ENCODE measurements around the gene MREG.

DNA sequence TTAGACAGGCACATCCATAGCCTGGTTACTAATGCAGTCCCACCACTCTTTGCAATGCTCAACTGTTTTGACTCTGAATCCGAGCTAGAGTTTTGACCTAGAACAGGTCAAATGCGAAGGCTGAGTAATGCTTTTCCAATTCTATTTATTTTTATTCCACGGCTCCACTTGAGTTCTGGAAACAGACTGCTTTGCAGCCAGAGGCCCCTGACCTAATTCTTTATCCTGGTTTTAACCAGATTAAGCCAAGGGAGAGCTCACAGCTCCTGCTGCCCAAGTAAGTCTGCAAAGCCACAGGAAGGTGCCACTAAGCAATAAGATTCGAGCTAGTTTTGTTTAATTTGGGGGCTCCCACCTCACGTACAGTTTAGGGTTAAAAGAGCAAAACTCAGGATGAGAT lies 51.4 kb downstream of the MREG start:
- no peak for TF ChIP-seq POLR2A (IDR thresholded peaks at IDR 0.05)
- TF ChIP-seq, protein P1, sequence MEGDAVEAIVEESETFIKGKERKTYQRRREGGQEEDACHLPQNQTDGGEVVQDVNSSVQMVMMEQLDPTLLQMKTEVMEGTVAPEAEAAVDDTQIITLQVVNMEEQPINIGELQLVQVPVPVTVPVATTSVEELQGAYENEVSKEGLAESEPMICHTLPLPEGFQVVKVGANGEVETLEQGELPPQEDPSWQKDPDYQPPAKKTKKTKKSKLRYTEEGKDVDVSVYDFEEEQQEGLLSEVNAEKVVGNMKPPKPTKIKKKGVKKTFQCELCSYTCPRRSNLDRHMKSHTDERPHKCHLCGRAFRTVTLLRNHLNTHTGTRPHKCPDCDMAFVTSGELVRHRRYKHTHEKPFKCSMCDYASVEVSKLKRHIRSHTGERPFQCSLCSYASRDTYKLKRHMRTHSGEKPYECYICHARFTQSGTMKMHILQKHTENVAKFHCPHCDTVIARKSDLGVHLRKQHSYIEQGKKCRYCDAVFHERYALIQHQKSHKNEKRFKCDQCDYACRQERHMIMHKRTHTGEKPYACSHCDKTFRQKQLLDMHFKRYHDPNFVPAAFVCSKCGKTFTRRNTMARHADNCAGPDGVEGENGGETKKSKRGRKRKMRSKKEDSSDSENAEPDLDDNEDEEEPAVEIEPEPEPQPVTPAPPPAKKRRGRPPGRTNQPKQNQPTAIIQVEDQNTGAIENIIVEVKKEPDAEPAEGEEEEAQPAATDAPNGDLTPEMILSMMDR (IDR thresholded peaks at IDR 0.05 in 4 of 5, conservative IDR thresholded peaks at IDR 0.05 in 1 of 5), result no peak
